ENCODE data around the gene KCNK13. TPM values are rescaled to one million over a fixed set of nuclear protein-coding genes. Genes with fewer than 3 reads are reported as not detected.

KCNK13 gene
- total RNA-seq, 2 experiments from 2014 or later, result not detected

DNA sequence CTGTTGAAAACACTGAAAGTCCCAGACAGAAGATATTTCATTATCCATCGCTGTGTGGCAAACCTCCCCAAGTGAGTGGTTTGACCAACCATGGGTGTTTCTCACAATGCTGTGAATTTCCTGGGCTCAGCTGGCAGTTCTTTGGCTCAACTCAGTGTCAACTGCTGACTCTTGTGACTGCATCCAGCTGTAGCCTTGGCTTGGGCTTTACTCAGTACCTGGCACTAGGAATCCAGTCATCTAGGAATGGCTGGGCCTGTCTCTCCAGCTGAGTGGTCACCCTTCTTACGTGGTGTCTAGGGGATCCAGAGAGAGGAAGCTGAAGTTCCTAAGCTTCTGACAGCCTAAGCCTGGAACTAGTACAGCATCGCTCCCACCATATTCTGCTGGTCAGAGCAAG, 113.8 kb downstream of the KCNK13 start:
- CTCF ChIA-PET, result no interaction called here
- DNase-seq (no peak), ATAC-seq (no peak)
- intact Hi-C loops (cut with micrococcal nuclease), result no loop called here
- POLR2A ChIA-PET, result no interaction called here
- Mint-ChIP-seq H3K4me3 (no peak overlapping the region), H3K27ac (no peak overlapping the region), H3K9me3 (no peaks in the 10 kb centered on the region), H3K36me3 (ENCODE audit: low read depth) (no peaks in the 10 kb centered on the region), H3K27me3 (peaks cover 18% of the 10 kb centered on the region), H3K4me1 (ENCODE audit: low read depth) (no peaks in the 10 kb centered on the region)
- TF ChIP-seq, protein P1, sequence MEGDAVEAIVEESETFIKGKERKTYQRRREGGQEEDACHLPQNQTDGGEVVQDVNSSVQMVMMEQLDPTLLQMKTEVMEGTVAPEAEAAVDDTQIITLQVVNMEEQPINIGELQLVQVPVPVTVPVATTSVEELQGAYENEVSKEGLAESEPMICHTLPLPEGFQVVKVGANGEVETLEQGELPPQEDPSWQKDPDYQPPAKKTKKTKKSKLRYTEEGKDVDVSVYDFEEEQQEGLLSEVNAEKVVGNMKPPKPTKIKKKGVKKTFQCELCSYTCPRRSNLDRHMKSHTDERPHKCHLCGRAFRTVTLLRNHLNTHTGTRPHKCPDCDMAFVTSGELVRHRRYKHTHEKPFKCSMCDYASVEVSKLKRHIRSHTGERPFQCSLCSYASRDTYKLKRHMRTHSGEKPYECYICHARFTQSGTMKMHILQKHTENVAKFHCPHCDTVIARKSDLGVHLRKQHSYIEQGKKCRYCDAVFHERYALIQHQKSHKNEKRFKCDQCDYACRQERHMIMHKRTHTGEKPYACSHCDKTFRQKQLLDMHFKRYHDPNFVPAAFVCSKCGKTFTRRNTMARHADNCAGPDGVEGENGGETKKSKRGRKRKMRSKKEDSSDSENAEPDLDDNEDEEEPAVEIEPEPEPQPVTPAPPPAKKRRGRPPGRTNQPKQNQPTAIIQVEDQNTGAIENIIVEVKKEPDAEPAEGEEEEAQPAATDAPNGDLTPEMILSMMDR (IDR thresholded peaks at IDR 0.05), result no peak

DNA sequence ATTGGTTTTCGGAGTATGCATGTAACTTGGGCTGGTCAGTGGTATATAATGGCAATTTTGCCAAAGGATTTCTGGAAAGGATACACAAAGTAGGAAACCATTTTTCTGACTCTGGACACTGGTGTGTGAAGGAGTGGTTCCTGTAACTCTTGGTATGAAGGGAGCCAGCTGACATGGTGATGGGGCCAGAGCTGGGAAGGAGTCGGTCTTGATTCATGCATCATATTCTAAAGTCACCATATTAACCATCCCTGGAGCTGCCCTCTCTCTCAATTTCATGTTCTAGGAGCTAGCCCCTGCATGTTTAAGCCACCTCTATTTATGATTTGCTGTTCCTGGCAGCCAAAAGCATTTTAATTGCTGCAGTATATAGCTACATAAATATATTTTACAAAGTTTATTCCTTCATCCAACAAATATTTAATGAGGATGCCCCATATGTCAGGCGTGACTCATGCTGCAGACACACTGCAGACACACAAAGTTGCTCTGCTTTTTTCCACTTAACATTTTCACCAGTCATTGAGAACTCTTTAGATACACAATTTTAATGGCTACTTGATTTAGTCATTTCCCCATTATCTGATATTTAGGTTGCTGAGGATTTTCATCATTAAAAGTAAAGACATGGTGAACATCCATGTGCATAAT, 115.9 kb downstream of the KCNK13 start:
- H3K4me1 Mint-ChIP-seq (ENCODE audit: low read depth), result no peaks in the 10 kb centered on the region
- H3K4me3 Mint-ChIP-seq, result no peak overlapping the region
- intact Hi-C loops (cut with micrococcal nuclease), result no loop called here
- ATAC-seq (no peak), DNase-seq (no peak)
- H3K27me3 Mint-ChIP-seq, result peaks cover 10% of the 10 kb centered on the region
- POLR2A ChIA-PET, result no interaction called here
- CTCF ChIA-PET, result no interaction called here
- TF ChIP-seq, protein P1 (IDR thresholded peaks at IDR 0.05), result no peak
- no peaks in the 10 kb centered on the region for H3K36me3 Mint-ChIP-seq (ENCODE audit: low read depth)
- H3K9me3 Mint-ChIP-seq, result no peaks in the 10 kb centered on the region
- H3K27ac Mint-ChIP-seq, result no peak overlapping the region

DNA sequence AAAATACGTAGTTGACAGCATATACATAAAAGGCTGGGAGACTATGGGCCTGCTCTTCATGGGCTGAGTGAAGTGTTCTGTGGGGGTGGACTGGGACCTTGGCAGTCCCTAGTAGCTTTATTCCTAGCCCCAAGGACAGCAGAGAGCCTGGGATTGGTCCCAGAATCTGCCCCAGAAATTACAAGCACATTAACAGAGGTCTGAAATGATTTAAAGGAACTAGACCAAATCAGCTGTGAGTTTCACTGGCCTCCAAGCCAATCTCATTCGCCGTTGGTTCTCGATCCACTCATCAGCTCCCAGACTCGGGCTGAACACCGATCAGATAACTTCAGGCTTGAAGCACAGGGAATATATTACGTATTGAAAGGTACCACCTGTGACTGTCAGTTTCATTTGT, 117.6 kb downstream of the KCNK13 start:
- no peaks in the 10 kb centered on the region for H3K9me3 Mint-ChIP-seq
- CTCF ChIA-PET, result interaction anchor here (1.0 kb wide), 1 partner anchor 15 kb away, joined by 3 read pairs; no protein-coding TSS in a partner anchor
- intact Hi-C loops (cut with micrococcal nuclease), result no loop called here
- peaks cover 7% of the 10 kb centered on the region for H3K27me3 Mint-ChIP-seq
- H3K4me3 Mint-ChIP-seq, result no peak overlapping the region
- no peak for DNase-seq
- H3K27ac Mint-ChIP-seq, result no peak overlapping the region
- TF ChIP-seq, protein P1 (IDR thresholded peaks at IDR 0.05), result no peak
- POLR2A ChIA-PET, result no interaction called here
- no peaks in the 10 kb centered on the region for H3K4me1 Mint-ChIP-seq (ENCODE audit: low read depth)
- H3K36me3 Mint-ChIP-seq (ENCODE audit: low read depth), result no peaks in the 10 kb centered on the region
- no peak for ATAC-seq

DNA sequence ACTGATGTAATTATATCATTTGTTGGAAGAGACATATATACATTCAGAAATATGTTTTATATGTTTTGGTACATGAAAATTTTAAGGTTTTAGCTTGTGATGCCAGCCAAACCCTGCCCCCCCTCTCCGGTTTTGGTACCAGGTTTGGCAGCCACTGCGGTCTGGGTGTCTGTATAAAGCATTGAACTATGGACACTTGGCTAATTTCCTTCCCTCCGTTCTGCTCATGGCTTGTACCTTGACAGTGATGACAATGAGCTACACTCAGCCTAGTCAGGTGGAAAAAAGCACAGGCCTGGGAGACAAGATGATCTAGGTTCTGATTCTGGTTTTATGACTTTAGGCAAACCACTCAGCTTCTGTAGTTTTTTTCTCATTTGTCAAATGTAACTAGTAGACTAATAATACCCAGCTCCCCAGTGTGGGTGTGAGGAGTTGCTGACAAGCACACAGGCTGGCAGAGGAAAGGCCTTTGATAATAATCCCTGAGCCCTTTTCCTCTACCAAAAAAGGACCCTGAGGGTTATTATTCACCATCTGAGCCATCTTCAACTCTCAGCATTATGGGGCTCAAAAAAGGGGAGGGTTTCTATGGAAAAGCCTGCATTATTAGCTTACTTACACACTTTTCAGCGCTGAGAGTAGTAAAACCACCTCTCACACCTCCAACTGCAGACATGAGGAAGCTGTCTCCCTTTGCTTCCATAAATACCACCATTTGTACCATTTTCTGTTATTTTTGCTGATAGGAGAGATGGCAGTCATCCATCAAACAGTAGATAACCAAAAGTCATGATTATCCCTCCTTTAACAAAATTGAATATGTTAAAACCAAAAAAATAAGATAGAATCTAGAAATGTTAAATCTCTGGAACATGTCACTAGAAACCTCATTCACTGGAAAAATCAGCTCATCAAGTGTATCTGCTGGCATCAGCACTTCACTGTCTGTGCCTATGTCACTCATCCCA, 118.3 kb downstream of the KCNK13 start:
- no peaks in the 10 kb centered on the region for H3K9me3 Mint-ChIP-seq
- H3K27ac Mint-ChIP-seq, result no peak overlapping the region
- no peaks in the 10 kb centered on the region for H3K4me1 Mint-ChIP-seq (ENCODE audit: low read depth)
- POLR2A ChIA-PET, result no interaction called here
- no peak for DNase-seq
- no peak for ATAC-seq
- TF ChIP-seq, protein P1 (IDR thresholded peaks at IDR 0.05), result no peak
- H3K27me3 Mint-ChIP-seq, result peaks cover 9% of the 10 kb centered on the region
- intact Hi-C loops (cut with micrococcal nuclease), result no loop called here
- CTCF ChIA-PET, result interaction anchor here (1.0 kb wide), 1 partner anchor 14 kb away, joined by 3 read pairs; no protein-coding TSS in a partner anchor
- no peak overlapping the region for H3K4me3 Mint-ChIP-seq
- no peaks in the 10 kb centered on the region for H3K36me3 Mint-ChIP-seq (ENCODE audit: low read depth)

DNA sequence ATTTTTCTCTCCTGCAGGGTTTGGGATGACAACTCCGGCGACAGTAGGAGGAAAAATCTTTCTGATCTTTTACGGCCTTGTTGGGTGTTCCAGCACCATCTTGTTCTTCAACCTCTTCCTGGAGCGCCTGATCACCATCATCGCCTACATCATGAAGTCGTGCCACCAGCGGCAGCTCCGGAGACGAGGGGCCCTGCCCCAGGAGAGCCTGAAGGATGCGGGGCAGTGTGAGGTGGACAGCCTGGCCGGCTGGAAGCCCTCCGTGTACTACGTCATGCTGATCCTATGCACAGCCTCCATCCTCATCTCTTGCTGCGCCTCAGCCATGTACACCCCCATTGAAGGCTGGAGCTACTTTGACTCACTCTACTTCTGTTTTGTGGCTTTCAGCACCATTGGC, 122.3 kb downstream of the KCNK13 start:
- Mint-ChIP-seq H3K27ac (no peak overlapping the region), H3K9me3 (peaks cover 2% of the 10 kb centered on the region), H3K36me3 (ENCODE audit: low read depth) (no peaks in the 10 kb centered on the region), H3K27me3 (peaks cover 8% of the 10 kb centered on the region), H3K4me3 (no peak overlapping the region), H3K4me1 (ENCODE audit: low read depth) (no peaks in the 10 kb centered on the region)
- POLR2A ChIA-PET, result no interaction called here
- no peak for ATAC-seq
- intact Hi-C loops (cut with micrococcal nuclease), result no loop called here
- DNase-seq, result no peak
- TF ChIP-seq, protein P1 (IDR thresholded peaks at IDR 0.05), result no peak
- CTCF ChIA-PET, result no interaction called here
